Breast epithelium (tissue), 3 donors: ENCODE results near the gene DNAH3.

Source experiments
- POLR2A ChIP-seq: fragments of 450-650 bp; IDR thresholded peaks from one replicate; pipeline ENCODE4 v1.6.1; 2016; ENCODE audit warnings: antibody characterized with exemption, mild to moderate bottlenecking, moderate library complexity
- TF ChIP-seq, protein P1 (sequence below), 3 donors: fragments of 450-650 bp; IDR thresholded peaks; one replicate each; pipeline ENCODE4 v1.5.1; 2016 to 2017; ENCODE audit warnings: antibody characterized with exemption in 3 of 3, mild to moderate bottlenecking in 3 of 3, moderate library complexity in 3 of 3

DNA sequence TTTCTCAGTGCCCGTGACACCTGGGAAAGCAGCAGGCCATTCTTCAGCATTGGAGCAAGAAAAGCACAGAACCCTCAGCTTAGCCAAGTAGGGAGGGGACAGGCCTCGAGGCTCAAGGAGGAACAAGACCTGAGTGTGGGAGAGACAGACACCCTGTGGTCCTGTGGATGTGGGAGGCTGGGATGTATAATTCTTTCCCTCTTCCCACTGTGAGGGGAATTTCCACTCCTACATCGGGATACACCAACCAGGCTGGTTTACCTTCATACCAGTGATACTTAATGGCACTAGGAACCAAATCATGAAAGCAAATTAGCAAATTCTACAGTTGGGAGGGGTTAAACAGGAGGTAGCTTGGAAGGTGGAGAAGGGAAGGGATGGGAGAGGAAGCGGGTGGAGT lies 208.4 kb downstream of the DNAH3 start:
- TF ChIP-seq, protein P1, sequence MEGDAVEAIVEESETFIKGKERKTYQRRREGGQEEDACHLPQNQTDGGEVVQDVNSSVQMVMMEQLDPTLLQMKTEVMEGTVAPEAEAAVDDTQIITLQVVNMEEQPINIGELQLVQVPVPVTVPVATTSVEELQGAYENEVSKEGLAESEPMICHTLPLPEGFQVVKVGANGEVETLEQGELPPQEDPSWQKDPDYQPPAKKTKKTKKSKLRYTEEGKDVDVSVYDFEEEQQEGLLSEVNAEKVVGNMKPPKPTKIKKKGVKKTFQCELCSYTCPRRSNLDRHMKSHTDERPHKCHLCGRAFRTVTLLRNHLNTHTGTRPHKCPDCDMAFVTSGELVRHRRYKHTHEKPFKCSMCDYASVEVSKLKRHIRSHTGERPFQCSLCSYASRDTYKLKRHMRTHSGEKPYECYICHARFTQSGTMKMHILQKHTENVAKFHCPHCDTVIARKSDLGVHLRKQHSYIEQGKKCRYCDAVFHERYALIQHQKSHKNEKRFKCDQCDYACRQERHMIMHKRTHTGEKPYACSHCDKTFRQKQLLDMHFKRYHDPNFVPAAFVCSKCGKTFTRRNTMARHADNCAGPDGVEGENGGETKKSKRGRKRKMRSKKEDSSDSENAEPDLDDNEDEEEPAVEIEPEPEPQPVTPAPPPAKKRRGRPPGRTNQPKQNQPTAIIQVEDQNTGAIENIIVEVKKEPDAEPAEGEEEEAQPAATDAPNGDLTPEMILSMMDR (IDR thresholded peaks at IDR 0.05), result no peak
- no peak for TF ChIP-seq POLR2A
